Esophagus squamous epithelium (tissue), 5 donors: ENCODE measurements around the gene NONO. TPM values are rescaled to one million over a fixed set of nuclear protein-coding genes. Genes with fewer than 3 reads are reported as not detected.
"Not testable (repeated sequence)": the region's sequence is repeated elsewhere in the genome, so short reads cannot be mapped to it uniquely, and the experiment has no call there.

ENCODE experiments used
- DNase-seq: peaks from one replicate; lab custom pipeline; 2025; lab: John Stamatoyannopoulos, UW
- H3K27ac ChIP-seq, 4 donors: fragments of 200-600 bp; sonication (generic); one replicate each; pipeline ENCODE4 v1.5.1; 2016 to 2019; ENCODE audit warnings: mild to moderate bottlenecking in 1 of 4
- H3K27me3 ChIP-seq, 4 donors: fragments of 200-600 bp; sonication (generic); 1 replicate in 3 of 4; 2 replicates in 1 of 4; pipeline versions ENCODE4 v1.5.1 to v1.6.0; 2017 to 2021; ENCODE audit warnings: antibody characterized with exemption in 1 of 4
- H3K36me3 ChIP-seq, 3 donors: fragments of 200-600 bp; sonication (generic); one replicate each; pipeline ENCODE4 v1.5.1; 2016 to 2019
- H3K4me1 ChIP-seq, 3 donors: fragments of 200-600 bp; sonication (generic); one replicate each; pipeline ENCODE4 v1.5.1; 2017 to 2019
- H3K4me3 ChIP-seq, 4 donors: fragments of 200-600 bp; sonication (generic); 1 replicate in 3 of 4; 2 replicates in 1 of 4; pipeline ENCODE4 v1.5.1; 2016 to 2019; ENCODE audit warnings: mild to moderate bottlenecking in 2 of 4, moderate library complexity in 1 of 4
- H3K9me3 ChIP-seq, 3 donors: fragments of 200-600 bp; sonication (generic); one replicate each; pipeline ENCODE4 v1.5.1; 2016 to 2019
- CTCF ChIP-seq, 6 experiments: fragments of 450-650 bp in 4 of 6; fragments of 200-600 bp in 2 of 6; sonication (generic) in 2 of 6; IDR thresholded peaks; one replicate each; pipeline ENCODE4 v1.5.1; 2016 to 2019; ENCODE audit warnings: antibody characterized with exemption in 6 of 6, mild to moderate bottlenecking in 4 of 6, moderate library complexity in 4 of 6
- POLR2A ChIP-seq, 4 donors: fragments of 450-650 bp; IDR thresholded peaks; one replicate each; pipeline ENCODE4 v1.6.1; 2017; ENCODE audit warnings: antibody characterized with exemption in 4 of 4, mild to moderate bottlenecking in 4 of 4, moderate library complexity in 3 of 4
- WGBS, 2 donors: methylation state at CpG; one replicate each; pipeline ENCODE4 v1.1.5; 2018; 5-methylcytosine and 5-hydroxymethylcytosine counted together
- intact Hi-C: fragments of 100-400 bp; cut with DNase I; formaldehyde crosslinking; loops from one replicate; pipeline ENCODE4 v1.15.0; 2022
- total RNA-seq, 4 donors: library from RNA; depleted of rRNA; stranded (reverse); fragments of >200 nt; gene quantifications; one replicate each; pipeline ENCODE4 v1.1.0, GENCODE V29; 2016
- donor health status: DM: yes; HTN: yes; CAD: no.

The NONO gene
- total RNA-seq, 4 donors from 2014 or later, result 126 to 227 (median 187) TPM

- peaks cover 10 to 74% (median 18%) of the 10 kb centered on the region in 3 donors for H3K36me3 ChIP-seq
- no peak for DNase-seq
- H3K27me3 ChIP-seq, result no peaks in the 10 kb centered on the region
- H3K27ac ChIP-seq, result no peak overlapping the region
- peaks cover 0 to 6% (median 0%) of the 10 kb centered on the region in 3 donors for H3K4me1 ChIP-seq
- WGBS, 2 donors, result 65 to 88% methylated on average over 4 to 7 of the region's 7 CpGs
- no peaks in the 10 kb centered on the region for H3K9me3 ChIP-seq
- H3K4me3 ChIP-seq, result no peak overlapping the region
- intact Hi-C loops, result no loop called here
- no peak for TF ChIP-seq POLR2A (IDR thresholded peaks at IDR 0.05)
- TF ChIP-seq CTCF (IDR thresholded peaks at IDR 0.05), result no peak
Observed at GRCh38 chrX:71292669-71293365, 9.4 kb downstream of the NONO start.

GRCh38 chrX:71296806-71297205 lies 13.4 kb downstream of the NONO start:
- peaks cover 12 to 97% (median 18%) of the 10 kb centered on the region in 3 donors for H3K36me3 ChIP-seq
- H3K9me3 ChIP-seq, result no peaks in the 10 kb centered on the region
- intact Hi-C loops, result no loop called here
- no peak for TF ChIP-seq POLR2A (IDR thresholded peaks at IDR 0.05)
- TF ChIP-seq CTCF (IDR thresholded peaks at IDR 0.05), result no peak
- no peak overlapping the region for H3K4me3 ChIP-seq
- no peak for DNase-seq
- 84 to 100% methylated on average over 6 of the region's 6 CpGs for WGBS, 2 donors
- H3K27ac ChIP-seq, result no peak overlapping the region
- no peaks in the 10 kb centered on the region for H3K4me1 ChIP-seq
- no peaks in the 10 kb centered on the region for H3K27me3 ChIP-seq

GRCh38 chrX:71298119-71298518 lies 14.7 kb downstream of the NONO start:
- TF ChIP-seq CTCF (IDR thresholded peaks at IDR 0.05) (no peak), POLR2A (IDR thresholded peaks at IDR 0.05) (no peak)
- Histone ChIP-seq H3K36me3 (peaks cover 12 to 84% (median 17%) of the 10 kb centered on the region in 3 donors), H3K4me1 (no peaks in the 10 kb centered on the region), H3K4me3 (no peak overlapping the region), H3K9me3 (no peaks in the 10 kb centered on the region), H3K27ac (no peak overlapping the region), H3K27me3 (no peaks in the 10 kb centered on the region)
- WGBS, 2 donors, result 24 to 92% methylated on average over 2 of the region's 3 CpGs
- no peak for DNase-seq
- intact Hi-C loops, result no loop called here

GRCh38 chrX:71300064-71300463 lies 16.6 kb downstream of the NONO start:
- peaks cover 0 to 64% (median 4%) of the 10 kb centered on the region in 3 donors for H3K36me3 ChIP-seq
- H3K27ac ChIP-seq, H3K9me3 ChIP-seq, H3K4me3 ChIP-seq, intact Hi-C loops, DNase-seq, H3K4me1 ChIP-seq, H3K27me3 ChIP-seq: not testable (repeated sequence)
- 73 to 92% methylated on average over 5 to 6 of the region's 7 CpGs for WGBS, 2 donors

- H3K4me1 ChIP-seq, H3K27me3 ChIP-seq, H3K9me3 ChIP-seq, H3K27ac ChIP-seq, intact Hi-C loops, H3K4me3 ChIP-seq, DNase-seq: not testable (repeated sequence)
- WGBS, 2 donors, result 67 to 87% methylated on average over 7 of the region's 7 CpGs
- peaks cover 0 to 60% (median 4%) of the 10 kb centered on the region in 3 donors for H3K36me3 ChIP-seq
Observed at GRCh38 chrX:71300495-71300894, 17.1 kb downstream of the NONO start.

- TF ChIP-seq CTCF (IDR thresholded peaks at IDR 0.05), result no peak
- TF ChIP-seq POLR2A (IDR thresholded peaks at IDR 0.05), result no peak
- Histone ChIP-seq H3K4me3 (peak within 1 kb of the TSS in 2 of 4 donors; percentile 2 to 20), H3K36me3 (peaks cover 0 to 51% (median 4%) of the 10 kb centered on the region in 3 donors), H3K4me1 (no peaks in the 10 kb centered on the region), H3K27me3 (no peaks in the 10 kb centered on the region), H3K9me3 (no peaks in the 10 kb centered on the region), H3K27ac (peak within 1 kb of the TSS in 2 of 4 donors; percentile 23 to 48)
- intact Hi-C loops, result no loop called here
- no peak for DNase-seq
- 69 to 80% methylated on average over 2 to 8 of the region's 10 CpGs for WGBS, 2 donors
Observed at GRCh38 chrX:71301195-71301924, 17.9 kb downstream of the NONO start, which contains the start of gene ITGB1BP2. ITGB1BP2 (plus strand) TSS chrX:71301750; CDS start chrX:71301807, 57 bp downstream.
